ENCODE data around the gene DNAJB8. TPM values are rescaled to one million over a fixed set of nuclear protein-coding genes. Genes with fewer than 3 reads are reported as not detected.

Gene DNAJB8
- total and polyA plus RNA-seq, 9 of the 15 experiments (the other 6 are each of a cell fraction or from before 2014, with no cell fraction given) = not detected

DNA sequence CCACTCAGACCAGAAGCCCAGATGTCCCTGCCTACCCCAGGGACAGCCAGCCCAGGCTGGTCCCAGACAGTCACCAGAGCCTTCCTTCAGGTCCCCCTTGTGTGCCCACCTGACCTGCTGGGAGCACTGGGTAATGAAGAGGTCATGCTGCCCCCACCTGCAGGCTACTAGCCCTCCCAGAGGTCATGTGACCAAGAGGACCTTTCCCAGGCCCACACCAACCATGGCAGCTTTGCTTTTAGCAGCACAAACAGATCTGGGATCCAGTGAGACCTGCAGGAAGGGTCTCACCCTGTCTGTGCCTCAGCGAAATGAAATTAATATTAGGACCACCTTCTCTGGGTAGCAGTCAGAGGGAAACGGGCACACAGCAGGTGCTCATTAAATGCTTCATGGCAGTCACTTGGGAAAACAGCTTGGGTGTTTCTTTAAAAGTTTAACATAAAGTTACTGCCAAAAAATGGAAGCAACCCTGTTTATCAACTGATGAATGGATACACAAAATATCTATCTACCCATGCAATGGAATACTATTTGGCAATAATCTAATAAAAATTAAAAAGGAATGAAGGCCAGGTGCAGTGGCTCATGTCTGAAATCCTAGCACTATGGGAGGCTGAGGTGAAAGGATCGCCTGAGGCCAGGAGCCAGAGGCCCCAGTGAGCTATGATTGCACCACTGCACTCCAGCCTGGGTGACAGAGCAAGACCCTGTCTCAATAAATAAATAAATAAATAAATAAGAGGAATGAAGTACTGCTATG is 43.7 kb downstream of the DNAJB8 start (continued):
- TF ChIP-seq, protein P1, sequence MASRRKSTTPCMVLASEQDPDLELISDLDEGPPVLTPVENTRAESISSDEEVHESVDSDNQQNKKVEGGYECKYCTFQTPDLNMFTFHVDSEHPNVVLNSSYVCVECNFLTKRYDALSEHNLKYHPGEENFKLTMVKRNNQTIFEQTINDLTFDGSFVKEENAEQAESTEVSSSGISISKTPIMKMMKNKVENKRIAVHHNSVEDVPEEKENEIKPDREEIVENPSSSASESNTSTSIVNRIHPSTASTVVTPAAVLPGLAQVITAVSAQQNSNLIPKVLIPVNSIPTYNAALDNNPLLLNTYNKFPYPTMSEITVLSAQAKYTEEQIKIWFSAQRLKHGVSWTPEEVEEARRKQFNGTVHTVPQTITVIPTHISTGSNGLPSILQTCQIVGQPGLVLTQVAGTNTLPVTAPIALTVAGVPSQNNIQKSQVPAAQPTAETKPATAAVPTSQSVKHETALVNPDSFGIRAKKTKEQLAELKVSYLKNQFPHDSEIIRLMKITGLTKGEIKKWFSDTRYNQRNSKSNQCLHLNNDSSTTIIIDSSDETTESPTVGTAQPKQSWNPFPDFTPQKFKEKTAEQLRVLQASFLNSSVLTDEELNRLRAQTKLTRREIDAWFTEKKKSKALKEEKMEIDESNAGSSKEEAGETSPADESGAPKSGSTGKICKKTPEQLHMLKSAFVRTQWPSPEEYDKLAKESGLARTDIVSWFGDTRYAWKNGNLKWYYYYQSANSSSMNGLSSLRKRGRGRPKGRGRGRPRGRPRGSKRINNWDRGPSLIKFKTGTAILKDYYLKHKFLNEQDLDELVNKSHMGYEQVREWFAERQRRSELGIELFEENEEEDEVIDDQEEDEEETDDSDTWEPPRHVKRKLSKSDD (conservative IDR thresholded peaks at IDR 0.05; ENCODE audit: low read length) = no peak
- TF ChIP-seq, protein P2, sequence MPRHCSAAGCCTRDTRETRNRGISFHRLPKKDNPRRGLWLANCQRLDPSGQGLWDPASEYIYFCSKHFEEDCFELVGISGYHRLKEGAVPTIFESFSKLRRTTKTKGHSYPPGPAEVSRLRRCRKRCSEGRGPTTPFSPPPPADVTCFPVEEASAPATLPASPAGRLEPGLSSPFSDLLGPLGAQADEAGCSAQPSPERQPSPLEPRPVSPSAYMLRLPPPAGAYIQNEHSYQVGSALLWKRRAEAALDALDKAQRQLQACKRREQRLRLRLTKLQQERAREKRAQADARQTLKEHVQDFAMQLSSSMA (CRISPR knock-in tag; IDR thresholded peaks at IDR 0.05) = no peak
- TF ChIP-seq ARID2 (IDR thresholded peaks at IDR 0.05) = no peak
- TF ChIP-seq TCF7L2 (IDR thresholded peaks at IDR 0.05; ENCODE audit: low read depth, low read length) = no peak
- TF ChIP-seq, protein P3, sequence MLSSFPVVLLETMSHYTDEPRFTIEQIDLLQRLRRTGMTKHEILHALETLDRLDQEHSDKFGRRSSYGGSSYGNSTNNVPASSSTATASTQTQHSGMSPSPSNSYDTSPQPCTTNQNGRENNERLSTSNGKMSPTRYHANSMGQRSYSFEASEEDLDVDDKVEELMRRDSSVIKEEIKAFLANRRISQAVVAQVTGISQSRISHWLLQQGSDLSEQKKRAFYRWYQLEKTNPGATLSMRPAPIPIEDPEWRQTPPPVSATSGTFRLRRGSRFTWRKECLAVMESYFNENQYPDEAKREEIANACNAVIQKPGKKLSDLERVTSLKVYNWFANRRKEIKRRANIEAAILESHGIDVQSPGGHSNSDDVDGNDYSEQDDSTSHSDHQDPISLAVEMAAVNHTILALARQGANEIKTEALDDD (IDR thresholded peaks at IDR 0.05) = no peak

Data from K562 (cell line).